ENCODE measurements around the gene RGS13.

DNA sequence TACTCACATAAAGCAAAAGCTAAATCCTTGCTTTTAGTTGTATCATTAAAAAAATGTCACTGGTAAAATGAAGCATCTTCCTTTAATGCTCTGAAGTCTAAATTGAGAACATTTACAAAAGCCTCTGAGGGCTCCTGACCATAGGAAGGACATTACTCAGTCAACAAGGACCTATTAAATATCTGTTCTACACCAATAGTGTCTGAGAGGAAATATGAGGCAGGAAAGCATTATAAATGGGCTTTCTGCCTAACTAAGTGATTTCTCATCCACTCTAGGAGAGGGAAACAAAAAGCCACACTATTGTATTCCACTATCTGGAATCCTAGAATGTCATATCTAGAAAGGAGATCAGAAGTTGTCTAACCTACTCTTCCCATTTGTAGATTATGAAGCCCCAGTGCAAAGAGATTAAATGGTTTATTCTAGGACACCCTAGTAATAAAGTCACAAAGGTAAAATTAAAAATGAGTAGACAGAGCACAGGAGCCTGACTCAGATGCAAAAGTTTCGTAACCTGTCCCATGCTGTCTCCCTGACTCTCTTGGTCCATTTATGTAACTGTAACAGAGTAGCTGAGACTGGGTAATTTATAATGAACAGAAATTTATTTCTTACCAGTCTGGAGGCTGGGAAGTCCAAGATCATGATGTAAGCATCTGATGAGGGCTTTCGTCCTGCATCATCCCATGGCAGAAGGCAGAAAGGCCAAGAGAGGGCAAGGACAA, 42.8 kb upstream of the RGS13 start:
- TF ChIP-seq FOXM1 (IDR thresholded peaks at IDR 0.05; ENCODE audit: borderline replicate concordance) (no peak), SUZ12 (IDR thresholded peaks at IDR 0.05) (no peak), SP1 (IDR thresholded peaks at IDR 0.05) (no peak), TARDBP (IDR thresholded peaks at IDR 0.05) (no peak), ZNF384 (IDR thresholded peaks at IDR 0.05) (no peak), HDGF (IDR thresholded peaks at IDR 0.05; ENCODE audit: borderline replicate concordance) (no peak), LEF1 (IDR thresholded peaks at IDR 0.05; ENCODE audit: borderline replicate concordance) (no peak), FOXA1 (IDR thresholded peaks at IDR 0.05) (no peak), FOXK2 (IDR thresholded peaks at IDR 0.05) (no peak), CTBP1 (IDR thresholded peaks at IDR 0.05; ENCODE audit: borderline replicate concordance) (no peak), BHLHE40 (IDR thresholded peaks at IDR 0.05; ENCODE audit: borderline replicate concordance) (no peak), ARNT (IDR thresholded peaks at IDR 0.05) (no peak)
- TF ChIP-seq, protein P1, sequence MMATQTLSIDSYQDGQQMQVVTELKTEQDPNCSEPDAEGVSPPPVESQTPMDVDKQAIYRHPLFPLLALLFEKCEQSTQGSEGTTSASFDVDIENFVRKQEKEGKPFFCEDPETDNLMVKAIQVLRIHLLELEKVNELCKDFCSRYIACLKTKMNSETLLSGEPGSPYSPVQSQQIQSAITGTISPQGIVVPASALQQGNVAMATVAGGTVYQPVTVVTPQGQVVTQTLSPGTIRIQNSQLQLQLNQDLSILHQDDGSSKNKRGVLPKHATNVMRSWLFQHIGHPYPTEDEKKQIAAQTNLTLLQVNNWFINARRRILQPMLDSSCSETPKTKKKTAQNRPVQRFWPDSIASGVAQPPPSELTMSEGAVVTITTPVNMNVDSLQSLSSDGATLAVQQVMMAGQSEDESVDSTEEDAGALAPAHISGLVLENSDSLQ (IDR thresholded peaks at IDR 0.05) = no peak

Measured in HEK293T (cell line).